Head of caudate nucleus (tissue), 42 donors: ENCODE results near the gene AFMID.
A peak's percentile ranks its signal among the peaks of the same experiment; 100 is the strongest.
"Not testable (repeated sequence)": the region's sequence is repeated elsewhere in the genome, so short reads cannot be mapped to it uniquely, and the experiment has no call there.

Source experiments
- DNase-seq, 42 donors: peaks; one replicate each; pipeline versions ENCODE4 v3.0.0 to v3.0.0-alpha.2; 2020 to 2021; ENCODE audit warnings: mixed read lengths in 7 of 42
- intact Hi-C: fragments of 100-400 bp; cut with DNase I; formaldehyde crosslinking; loops from one replicate; pipeline ENCODE4 v1.15.0; 2022

Gene AFMID

GRCh38 chr17:78148286-78149016 lies 38.7 kb upstream of the AFMID start:
- intact Hi-C loops = no loop called here
- DNase-seq = no peak

- DNase-seq = no peak
- intact Hi-C loops = no loop called here
Observed at GRCh38 chr17:78151514-78152008, 35.6 kb upstream of the AFMID start.

GRCh38 chr17:78154903-78155811 lies 32.0 kb upstream of the AFMID start:
- intact Hi-C loops = no loop called here

GRCh38 chr17:78159575-78160158 lies 27.5 kb upstream of the AFMID start:
- intact Hi-C loops = no loop called here
- no peak for DNase-seq

More at GRCh38 chr17:78154903-78155811, 32.0 kb upstream of the AFMID start:
- no peak for DNase-seq

GRCh38 chr17:78163881-78164747 lies 23.0 kb upstream of the AFMID start:
- no peak for DNase-seq
- intact Hi-C loops = no loop called here

- DNase-seq = no peak
- intact Hi-C loops = no loop called here
Observed at GRCh38 chr17:78164748-78165607, 22.2 kb upstream of the AFMID start.

- DNase-seq = no peak
- intact Hi-C loops = no loop called here
Observed at GRCh38 chr17:78166416-78166815, 20.7 kb upstream of the AFMID start.

GRCh38 chr17:78168242-78168902 lies 18.8 kb upstream of the AFMID start, which contains the start of gene SYNGR2:
TSS of gene SYNGR2 (plus strand) at chr17:78168581. CDS start at chr17:78168617, 36 bp downstream.
- DNase-seq = peak; percentile 44 to 93 (median 86)
- intact Hi-C loops = no loop called here

GRCh38 chr17:78168903-78169793 lies 18.0 kb upstream of the AFMID start:
- intact Hi-C loops = no loop called here
- DNase-seq = peak in 41 of 42 donors; percentile 49 to 85 (median 74)

- no peak for DNase-seq
Observed at GRCh38 chr17:78170692-78171590, 16.2 kb upstream of the AFMID start.

GRCh38 chr17:78171591-78172248 lies 15.4 kb upstream of the AFMID start:
- intact Hi-C loops = loop anchor here (5.0 to 10.0 kb wide), 2 partner anchors 44 to 83 kb away; partner anchors contain the start of gene TMC6

More at GRCh38 chr17:78170692-78171590, 16.2 kb upstream of the AFMID start:
- intact Hi-C loops = loop anchor here (5.0 to 10.0 kb wide), 2 partner anchors 44 to 84 kb away; partner anchors contain the start of gene TMC6

GRCh38 chr17:78172249-78173051 lies 14.7 kb upstream of the AFMID start:
- intact Hi-C loops = loop anchor here (5.0 to 10.0 kb wide), 2 partner anchors 45 to 82 kb away; partner anchors contain the start of gene TMC6
- DNase-seq = peak in 10 of 42 donors; percentile 26 to 68 (median 45)

More at GRCh38 chr17:78171591-78172248, 15.4 kb upstream of the AFMID start:
- DNase-seq = not testable (repeated sequence)

- intact Hi-C loops = loop anchor here (5.0 to 10.0 kb wide), 2 partner anchors 46 to 82 kb away; partner anchors contain the start of gene TMC6
- DNase-seq = no peak
Observed at GRCh38 chr17:78173097-78173715, 14.0 kb upstream of the AFMID start.
